DMS114 treated with DMSO at 0.1 percent for 48 hours (cell line): ENCODE data around the gene SHKBP1.

ENCODE experiments used
- DNase-seq: peaks from one replicate; lab custom pipeline; 2025; ENCODE audit not compliant: unreplicated experiment; lab: John Stamatoyannopoulos, UW

Gene SHKBP1

DNA sequence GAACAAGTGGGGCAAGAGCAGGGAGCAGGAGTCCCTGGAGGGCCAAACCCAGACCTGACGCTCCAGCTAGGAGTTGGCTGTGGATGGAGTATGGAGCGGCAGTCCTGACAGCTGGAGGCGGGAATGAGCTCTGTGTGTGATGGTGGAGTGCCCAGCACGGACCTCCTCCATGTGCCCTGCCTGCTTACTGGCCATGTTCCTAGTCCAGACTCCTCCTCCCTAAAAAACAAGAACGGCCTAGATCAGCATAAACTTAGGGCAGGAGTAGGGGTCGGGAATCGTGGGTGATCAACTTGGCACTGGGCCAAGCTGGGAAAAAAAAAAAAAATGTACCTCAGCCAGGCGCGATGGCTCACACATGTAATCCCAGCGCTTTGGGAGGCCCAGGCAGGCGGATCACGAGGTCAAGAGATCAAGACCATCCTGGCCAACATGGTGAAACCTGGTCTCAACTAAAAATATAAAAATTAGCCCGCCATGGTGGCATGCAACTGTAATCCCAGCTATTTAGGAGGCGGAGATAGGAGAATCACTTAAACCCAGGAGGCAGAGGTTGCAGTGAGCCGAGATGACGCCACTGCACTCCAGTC is 54.0 kb downstream of the SHKBP1 start:
- no peak for DNase-seq

DNA sequence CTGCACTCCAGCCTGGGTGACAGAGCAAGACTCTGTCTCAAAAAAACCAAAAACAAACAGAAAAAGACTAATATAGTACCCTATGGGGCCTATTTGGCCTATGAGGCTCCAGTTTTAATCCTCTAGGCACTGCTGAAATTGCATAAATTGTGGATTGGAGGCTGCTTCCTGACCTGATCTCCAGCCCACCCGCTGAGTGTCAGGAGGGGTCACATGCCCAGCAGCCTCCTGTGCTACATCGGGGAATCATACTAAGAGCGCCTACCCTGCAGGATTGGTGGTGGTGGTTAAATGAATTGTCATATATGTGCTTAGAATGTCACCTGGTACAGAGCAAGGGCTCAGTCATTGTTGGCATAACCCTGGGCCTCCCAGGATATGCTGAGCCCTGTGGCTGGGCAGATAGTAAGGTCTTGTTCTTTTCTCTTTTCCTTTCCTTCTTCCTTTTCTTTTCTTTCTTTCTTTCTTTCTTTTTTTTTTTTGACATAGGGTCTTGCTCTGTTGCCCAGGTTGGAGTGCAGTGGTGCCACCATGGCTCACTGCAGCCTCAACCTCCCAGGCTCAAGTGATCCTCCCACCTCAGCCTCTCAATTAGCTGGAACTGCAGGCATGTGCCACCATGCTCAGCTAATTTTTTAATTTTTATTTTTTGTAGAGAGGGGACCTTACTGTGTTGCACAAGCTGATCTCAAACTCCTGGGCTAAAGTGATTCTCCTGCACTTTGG is 55.8 kb downstream of the SHKBP1 start:
- no peak for DNase-seq

DNA sequence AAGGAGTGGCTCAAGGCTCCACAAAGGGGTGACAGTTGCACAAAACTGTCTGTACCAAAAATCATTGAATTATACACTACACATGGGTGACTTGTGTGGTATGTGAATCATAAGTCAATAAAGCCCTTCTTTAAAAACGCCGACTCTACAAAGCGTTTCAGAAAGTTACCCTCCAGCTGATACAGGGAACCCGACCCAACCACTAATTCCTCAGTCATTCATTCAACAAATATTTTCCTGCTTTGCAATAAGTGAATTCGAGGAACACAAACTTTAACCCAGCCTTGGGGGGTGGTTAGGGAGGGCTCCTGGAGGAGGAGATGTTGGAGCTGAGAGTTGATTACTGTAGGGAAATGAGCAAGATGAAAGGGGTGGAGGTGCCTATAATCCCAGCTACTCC is 56.5 kb downstream of the SHKBP1 start:
- DNase-seq = no peak

DNA sequence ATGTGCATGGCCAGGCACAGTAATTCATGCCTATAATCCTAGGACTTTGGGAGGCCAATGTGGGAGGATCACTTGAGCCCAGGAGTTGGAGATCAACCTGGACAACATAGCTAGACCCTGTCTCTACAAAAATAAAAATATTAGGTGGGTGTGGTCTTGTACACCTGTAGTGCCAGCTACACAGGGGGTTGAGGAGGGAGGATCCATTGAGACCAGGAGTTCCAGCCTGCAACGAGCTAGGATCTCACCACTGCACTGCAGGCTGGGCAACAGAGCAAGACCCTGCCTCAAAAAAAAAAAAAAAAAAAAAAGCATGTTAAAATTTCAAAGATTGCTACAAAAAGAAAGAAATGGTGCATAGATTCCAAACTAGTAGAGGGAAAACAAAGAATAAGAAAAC is 61.7 kb downstream of the SHKBP1 start:
- DNase-seq = no peak

DNA sequence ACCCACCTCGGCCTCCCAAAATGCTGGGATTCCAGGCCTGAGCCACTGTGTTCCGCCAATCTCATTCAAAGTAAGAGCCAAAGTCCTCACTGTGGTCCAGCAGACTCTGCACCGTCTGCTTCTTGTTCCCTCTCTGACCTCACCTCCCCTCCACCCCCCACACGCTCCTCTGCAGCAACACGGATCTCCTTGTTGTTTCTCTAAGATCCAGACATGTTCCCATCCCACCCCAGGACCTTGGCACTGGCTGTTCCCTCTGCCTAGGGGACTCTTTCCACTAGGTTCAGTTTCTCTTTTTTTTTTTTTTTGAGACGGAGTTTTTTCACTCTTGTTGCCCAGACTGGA is 62.9 kb downstream of the SHKBP1 start:
- DNase-seq = no peak

DNA sequence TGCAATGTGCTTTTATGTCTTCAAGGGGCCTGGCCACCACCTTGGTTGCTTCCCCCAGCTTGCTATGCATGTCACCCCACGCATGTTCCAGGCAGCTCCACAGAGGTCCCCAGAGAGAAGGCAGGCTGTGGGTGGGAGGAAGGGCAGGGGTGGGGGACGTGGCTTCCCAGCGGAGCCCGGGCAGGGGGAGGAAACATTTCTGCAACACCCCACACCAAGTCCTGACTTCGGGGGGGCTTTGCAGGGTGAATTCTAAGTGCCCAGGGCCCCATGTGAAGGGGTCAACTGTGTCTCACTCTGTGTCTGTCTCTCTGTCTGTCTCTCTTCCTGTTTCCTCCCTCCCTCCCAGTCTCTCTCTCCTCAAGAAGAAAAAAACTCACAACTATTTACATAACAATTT is 64.1 kb downstream of the SHKBP1 start:
- DNase-seq = no peak
